ENCODE measurements around the gene MAP2K4. TPM values are rescaled to one million over a fixed set of nuclear protein-coding genes. Genes with fewer than 3 reads are reported as not detected.

MAP2K4 gene
- total RNA-seq, 1 experiment from 2014 or later = 46.1 TPM

- no peak overlapping the region for H3K27ac ChIP-seq (ENCODE audit: insufficient read length, low read depth, low read length)
- H3K9me3 Mint-ChIP-seq = no peaks in the 10 kb centered on the region
- no peak overlapping the region for H2AK5ac ChIP-seq (ENCODE audit: insufficient read length, low read length)
- no peak overlapping the region for H3K18ac ChIP-seq (ENCODE audit: insufficient read length, low read depth, low read length)
- no peak overlapping the region for H3T11ph ChIP-seq (ENCODE audit: low read length)
- no peaks in the 10 kb centered on the region for H4K20me1 ChIP-seq (ENCODE audit: control insufficient read depth, insufficient read depth, insufficient read length)
- TF ChIP-seq CTCF (conservative IDR thresholded peaks at IDR 0.05) = no peak
- H3K36me3 Mint-ChIP-seq (ENCODE audit: insufficient read depth in 1 of 3, low read depth in 3 of 3) = peaks cover 28 to 66% (median 64%) of the 10 kb centered on the region in 3 experiments; a peak in 6 of 7 replicates
- H3K4me1 Mint-ChIP-seq = no peaks in the 10 kb centered on the region
- no peak overlapping the region for H4K91ac ChIP-seq (ENCODE audit: insufficient read length, low read depth, low read length)
- no peaks in the 10 kb centered on the region for H3K79me2 ChIP-seq (ENCODE audit: insufficient read depth, low read length)
- no peak overlapping the region for H2BK15ac ChIP-seq (ENCODE audit: low read depth, low read length)
- no peaks in the 10 kb centered on the region for H3K9me3 ChIP-seq (ENCODE audit: control insufficient read depth, low read depth, low read length)
- H2BK12ac ChIP-seq (ENCODE audit: insufficient read length, low read depth, low read length) = no peak overlapping the region
- H3K27me3 ChIP-seq (ENCODE audit: insufficient read depth, low read length) = no peaks in the 10 kb centered on the region
- H3K9ac ChIP-seq (ENCODE audit: extremely low read depth, insufficient read length, low read length) = no peak overlapping the region
- no peak overlapping the region for H3K56ac ChIP-seq (ENCODE audit: insufficient read length, low read depth, low read length)
- no peak overlapping the region for H4K8ac ChIP-seq (replicated peaks; ENCODE audit: insufficient read length, low read depth, low read length)
- no peaks in the 10 kb centered on the region for H3K79me1 ChIP-seq (ENCODE audit: insufficient read depth, low read depth, low read length, poor library complexity, severe bottlenecking)
- no peak overlapping the region for H3K23ac ChIP-seq (ENCODE audit: insufficient read length, low read depth, low read length)
- H3K4me2 ChIP-seq (ENCODE audit: insufficient read depth, insufficient read length, low read length) = no peak overlapping the region
- no peak overlapping the region for H2BK20ac ChIP-seq (ENCODE audit: low read depth, low read length, poor library complexity, severe bottlenecking)
- H3K23me2 ChIP-seq (ENCODE audit: insufficient read length, low read depth, low read length, poor library complexity, severe bottlenecking) = no peaks in the 10 kb centered on the region
- no CpG with 5 or more reads among the region's 3 CpGs for WGBS (ENCODE audit: extremely low coverage, insufficient read length, low lambda C conversion rate)
- H2AFZ ChIP-seq (ENCODE audit: low read length) = no peak overlapping the region
- no peak for DNase-seq
- no peaks in the 10 kb centered on the region for H3K4me1 ChIP-seq (ENCODE audit: insufficient read depth, low read length)
- no peak overlapping the region for H3K27ac Mint-ChIP-seq
- no peak overlapping the region for H2BK5ac ChIP-seq (ENCODE audit: insufficient read length, low read length)
- no peak overlapping the region for H3K4me3 Mint-ChIP-seq
- no peak overlapping the region for H3K4ac ChIP-seq (ENCODE audit: low read depth, low read length)
- no peak overlapping the region for H4K5ac ChIP-seq (ENCODE audit: insufficient read length, low read depth, low read length)
- H3K27me3 Mint-ChIP-seq (ENCODE audit: low read depth) = no peaks in the 10 kb centered on the region
- no peak overlapping the region for H3K14ac ChIP-seq (ENCODE audit: insufficient read depth, low read length)
- no peak overlapping the region for H2BK120ac ChIP-seq (ENCODE audit: low read depth, low read length, poor library complexity, severe bottlenecking)
These were observed 94.2 kb downstream of the MAP2K4 start for GRCh38 chr17:12114686-12115418.

Measured in H9 (cell line).